ENCODE measurements around the gene ZNF275.
"Not testable (repeated sequence)": the region's sequence is repeated elsewhere in the genome, so short reads cannot be mapped to it uniquely, and the experiment has no call there.

The ZNF275 gene

GRCh38 chrX:153319295-153320046 is 14.5 kb upstream of the ZNF275 start:
- no peak for DNase-seq (ENCODE audit: low read depth)
- TF ChIP-seq CTCF (IDR thresholded peaks at IDR 0.05; ENCODE audit: control insufficient read depth, insufficient read depth, low read depth, low read length, missing control alignments) = no peak

GRCh38 chrX:153320047-153320443 is 13.9 kb upstream of the ZNF275 start:
- H3K4me3 ChIP-seq (ENCODE audit: control insufficient read depth, low read depth, low read length); DNase-seq (ENCODE audit: low read depth): not testable (repeated sequence)

More at GRCh38 chrX:153319295-153320046, 14.5 kb upstream of the ZNF275 start:
- H3K4me3 ChIP-seq (ENCODE audit: control insufficient read depth, low read depth, low read length) = no peak overlapping the region

- DNase-seq (ENCODE audit: low read depth) = no peak
- no peak for TF ChIP-seq CTCF (IDR thresholded peaks at IDR 0.05; ENCODE audit: control insufficient read depth, insufficient read depth, low read depth, low read length, missing control alignments)
- H3K4me3 ChIP-seq (ENCODE audit: control insufficient read depth, low read depth, low read length) = no peak overlapping the region
Measured at GRCh38 chrX:153320555-153321184, 13.3 kb upstream of the ZNF275 start.

- H3K4me3 ChIP-seq (ENCODE audit: control insufficient read depth, low read depth, low read length) = no peak within 1 kb of the TSS
- DNase-seq (ENCODE audit: low read depth) = no peak
- TF ChIP-seq CTCF (IDR thresholded peaks at IDR 0.05; ENCODE audit: control insufficient read depth, insufficient read depth, low read depth, low read length, missing control alignments) = no peak
Measured at GRCh38 chrX:153321381-153322124, 12.4 kb upstream of the ZNF275 start, which contains the start of gene PNMA6F. PNMA6F (minus strand) TSS chrX:153321767; CDS start chrX:153320674, 1,093 bp downstream.

DNA sequence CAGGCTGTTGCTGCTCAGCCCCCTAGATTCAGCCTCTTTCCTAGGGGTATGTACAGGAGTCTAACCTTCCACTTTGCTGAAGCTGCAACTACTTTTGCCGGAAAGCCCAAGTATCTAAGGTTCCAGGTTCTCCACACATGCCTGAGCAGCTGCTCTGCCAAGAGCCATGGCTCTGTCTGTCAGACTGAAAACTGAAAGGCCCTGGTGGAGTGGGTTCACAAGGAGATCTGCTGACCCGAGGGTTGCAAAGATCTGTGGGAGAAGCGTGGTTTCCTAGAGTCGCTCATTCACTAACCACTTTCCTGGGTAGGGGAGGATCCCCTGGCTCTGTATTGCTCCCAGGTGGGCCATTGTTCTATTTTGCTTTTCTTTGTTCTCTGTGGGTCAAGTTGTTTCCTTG is 6.4 kb upstream of the ZNF275 start:
- no peak for TF ChIP-seq CTCF (IDR thresholded peaks at IDR 0.05; ENCODE audit: control insufficient read depth, insufficient read depth, low read depth, low read length, missing control alignments)
- no peak for DNase-seq (ENCODE audit: low read depth)

GRCh38 chrX:153333266-153333665 is 687 bp upstream of the ZNF275 start:
- TF ChIP-seq CTCF (IDR thresholded peaks at IDR 0.05; ENCODE audit: control insufficient read depth, insufficient read depth, low read depth, low read length, missing control alignments) = no peak
- DNase-seq (ENCODE audit: low read depth) = peak; percentile 25
- H3K4me3 ChIP-seq (ENCODE audit: control insufficient read depth, low read depth, low read length) = no peak overlapping the region

More for the DNA sequence above, 6.4 kb upstream of the ZNF275 start:
- no peak overlapping the region for H3K4me3 ChIP-seq (ENCODE audit: control insufficient read depth, low read depth, low read length)
